HG03439 (cell line): Measurements from ENCODE around the gene TACC3.

Experiments
- ATAC-seq: cut with Tn5 transposase; IDR thresholded peaks from one replicate; pipeline ENCODE4 v1.9.1; 2021; ENCODE audit warnings: mild to moderate bottlenecking, moderate library complexity; ENCODE audit not compliant: unreplicated experiment

Gene TACC3

DNA sequence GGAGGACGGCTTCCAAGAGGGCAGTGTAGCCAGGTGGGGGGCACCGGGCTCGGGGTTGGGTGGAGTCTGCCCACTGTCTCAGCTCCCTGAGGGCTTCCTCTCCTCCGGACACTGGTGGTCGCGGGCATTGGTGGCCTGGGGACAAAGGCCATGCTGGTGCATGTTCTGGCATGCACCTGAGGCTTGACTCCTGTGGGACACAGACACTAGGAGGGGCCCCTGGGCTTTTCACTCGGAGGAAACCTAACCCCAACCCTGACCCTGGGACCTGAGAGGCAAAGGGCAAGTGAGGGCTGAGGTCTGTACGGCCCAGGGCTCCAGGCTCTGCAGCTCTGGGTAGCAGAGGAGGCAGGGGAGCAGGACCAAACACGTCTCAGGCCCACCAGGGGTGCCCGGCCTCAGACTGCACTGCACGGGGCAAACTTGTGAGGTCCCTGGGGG, 49.5 kb downstream of the TACC3 start:
- ATAC-seq = no peak

DNA sequence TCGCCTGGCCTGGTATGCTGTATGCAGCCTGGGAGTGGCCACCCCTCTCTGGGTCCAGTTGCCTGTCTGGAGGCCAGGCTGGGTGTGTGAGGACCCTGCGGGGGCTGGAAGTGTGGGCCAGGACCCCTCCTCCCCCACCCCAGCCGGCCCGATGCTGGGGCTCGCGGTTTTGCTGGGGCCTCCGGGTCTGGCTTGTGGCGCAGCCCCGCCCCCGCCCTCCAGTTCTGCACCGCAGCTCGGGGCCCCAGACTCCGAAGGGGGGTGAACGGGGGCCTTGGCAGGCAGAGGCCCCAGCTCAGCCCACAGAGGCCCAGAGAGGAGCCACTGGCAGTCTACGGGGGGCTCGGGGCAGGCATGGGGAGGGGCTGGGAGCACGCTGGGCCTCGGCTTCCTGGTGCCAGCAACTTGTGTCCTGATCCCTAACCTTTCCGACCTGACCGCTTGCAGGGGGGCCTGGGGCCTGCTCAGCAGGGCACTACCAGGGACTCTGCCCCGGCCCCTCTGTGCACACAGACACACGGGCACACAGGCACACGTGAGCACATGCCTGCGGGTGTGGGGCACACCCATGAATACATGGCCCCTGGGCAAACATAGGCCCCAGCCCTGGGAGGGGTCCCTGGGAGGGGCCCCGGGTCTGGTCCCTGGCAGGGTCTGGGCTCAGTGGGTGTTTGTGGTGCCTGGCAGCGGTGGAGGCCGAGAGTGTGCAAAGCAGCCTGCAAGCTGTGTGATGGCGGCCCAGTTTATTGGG, 50.4 kb downstream of the TACC3 start:
- no peak for ATAC-seq

GRCh38 chr4:1772853-1773538, 51.7 kb downstream of the TACC3 start:
- no peak for ATAC-seq

DNA sequence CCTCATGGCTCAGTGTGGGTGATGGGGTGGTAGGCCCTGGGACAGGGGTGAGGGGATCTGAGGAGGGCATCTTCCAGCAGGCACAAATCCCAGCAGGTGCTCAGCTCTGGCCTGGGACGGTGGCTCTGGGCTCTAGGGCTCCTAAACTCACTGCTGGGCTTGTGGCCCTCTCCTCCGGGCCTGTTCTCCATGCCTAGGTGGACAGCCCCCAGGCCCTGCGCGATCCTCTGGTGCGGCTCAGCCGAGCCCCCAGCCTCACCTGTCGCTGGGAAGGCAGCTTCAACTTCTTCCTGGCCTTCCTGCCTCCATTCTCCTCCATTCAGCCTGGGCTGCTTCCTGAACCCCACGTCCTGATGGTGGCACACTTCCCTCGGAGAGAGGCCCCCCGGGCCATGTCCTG, 52.4 kb downstream of the TACC3 start:
- ATAC-seq = no peak

DNA sequence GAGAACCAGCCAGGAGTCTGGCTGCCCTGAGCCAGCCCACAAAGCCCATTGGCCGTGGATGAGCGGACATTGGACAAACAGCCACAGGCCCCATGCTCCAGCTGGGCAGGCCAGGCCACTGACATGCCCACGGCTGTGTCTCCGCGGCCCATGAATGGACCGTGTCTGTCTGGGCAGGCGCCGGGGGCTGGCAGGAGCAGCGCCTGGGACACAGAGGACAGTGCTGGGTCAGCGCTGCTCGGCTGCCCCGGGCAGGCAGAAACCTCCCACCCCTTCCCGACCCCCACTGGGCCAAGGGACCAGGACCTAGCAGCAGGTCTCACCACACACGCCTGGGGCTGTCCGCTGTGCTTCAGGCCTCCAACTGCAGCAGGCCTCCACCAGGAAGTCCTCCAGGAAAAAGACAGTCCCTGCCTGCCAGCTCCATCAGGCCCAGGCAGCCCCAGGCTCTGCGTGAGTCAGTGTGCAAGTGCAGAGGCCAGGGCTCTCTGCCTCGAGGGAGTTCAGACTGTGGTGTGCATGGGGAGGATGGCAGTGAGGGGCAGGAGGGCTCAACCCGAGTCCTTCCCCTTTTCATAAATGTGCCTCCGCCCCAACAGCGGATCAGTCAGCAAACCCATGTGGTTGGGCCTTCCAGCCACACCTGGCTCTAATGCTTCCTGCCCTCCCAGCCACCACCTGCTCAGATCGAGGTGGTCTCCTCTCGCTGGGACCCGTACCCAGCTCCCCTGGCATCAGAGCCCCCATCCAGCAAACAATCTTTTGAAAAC, 54.6 kb downstream of the TACC3 start:
- ATAC-seq = no peak

DNA sequence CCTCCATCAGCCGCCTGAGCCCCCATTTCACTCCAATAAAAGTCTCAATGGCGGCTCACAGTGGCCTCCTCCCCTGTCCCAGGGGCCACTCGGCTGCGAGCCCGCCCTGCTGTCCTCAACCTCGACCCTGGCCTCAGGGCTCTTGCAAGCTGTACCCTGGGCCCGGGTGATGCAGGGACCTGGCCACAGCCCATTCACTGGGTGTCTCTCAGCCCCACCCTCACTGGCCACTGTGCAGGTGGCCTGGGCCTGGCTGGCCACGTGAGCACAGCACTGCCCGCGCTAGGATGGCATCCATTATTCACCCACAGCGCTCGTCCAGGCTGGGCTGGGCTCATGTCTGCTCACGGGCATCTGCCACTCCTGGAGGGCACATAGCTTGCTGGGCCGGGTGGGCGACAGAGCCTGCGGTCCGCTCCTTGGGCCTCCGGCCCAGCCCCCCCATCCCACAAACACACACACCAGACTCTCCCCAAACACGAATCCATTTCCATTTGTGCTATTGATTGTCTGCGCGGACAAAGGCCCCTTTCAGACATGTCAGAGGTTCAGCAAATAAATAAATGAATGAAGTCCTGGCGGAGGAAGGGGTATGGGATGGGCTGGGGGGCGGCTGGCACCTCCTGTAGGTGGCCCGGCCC, 55.3 kb downstream of the TACC3 start:
- ATAC-seq = no peak

GRCh38 chr4:1777822-1778641, 56.7 kb downstream of the TACC3 start:
- ATAC-seq = no peak

- ATAC-seq = no peak
Measured at GRCh38 chr4:1778642-1779392, 57.5 kb downstream of the TACC3 start.

- no peak for ATAC-seq
Measured at GRCh38 chr4:1779588-1780382, 58.5 kb downstream of the TACC3 start.

DNA sequence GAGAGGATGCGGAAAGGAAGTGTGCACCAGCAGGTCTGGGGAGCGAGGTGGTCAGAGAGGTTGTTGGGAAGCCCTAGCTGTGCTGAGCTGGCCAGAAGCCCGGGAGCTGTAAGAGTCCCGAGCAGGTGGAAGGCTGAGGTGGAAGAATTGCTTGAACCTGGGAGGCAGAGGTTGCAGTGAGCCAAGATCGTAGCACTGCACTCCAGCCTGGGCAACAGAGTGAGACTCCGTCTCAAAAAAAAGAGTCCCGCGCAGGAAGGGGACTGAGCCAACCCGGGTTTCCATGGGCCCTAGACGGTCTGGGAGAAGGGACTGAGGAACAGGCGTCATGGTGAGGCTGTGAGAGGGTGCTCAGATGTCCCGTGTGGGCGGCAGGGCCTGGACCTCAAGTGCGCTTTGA, 59.1 kb downstream of the TACC3 start:
- no peak for ATAC-seq

DNA sequence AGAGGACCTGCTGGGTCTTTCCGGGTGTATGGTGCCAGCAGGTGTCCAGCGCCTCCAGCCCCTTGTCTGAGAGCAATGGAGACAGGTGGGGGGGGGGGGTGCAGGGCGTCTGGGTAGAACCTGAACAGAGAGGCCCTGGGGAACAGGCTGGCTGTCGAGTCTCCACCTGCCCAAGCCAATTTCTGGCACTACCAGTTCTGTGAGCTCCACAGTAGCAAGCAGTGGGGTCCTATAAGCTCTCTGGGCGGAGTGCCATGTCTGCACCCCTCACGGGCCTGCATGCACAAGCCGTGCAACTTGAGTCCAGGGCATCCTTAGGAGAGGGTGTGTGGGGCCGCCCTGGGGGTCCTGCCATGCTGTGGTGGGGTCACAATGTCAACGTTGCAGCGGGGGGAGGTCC, 61.7 kb downstream of the TACC3 start:
- ATAC-seq = no peak

- ATAC-seq = no peak
Measured at GRCh38 chr4:1783970-1784369, 62.6 kb downstream of the TACC3 start.

- ATAC-seq = no peak
Measured at GRCh38 chr4:1784395-1784788, 63.1 kb downstream of the TACC3 start.

DNA sequence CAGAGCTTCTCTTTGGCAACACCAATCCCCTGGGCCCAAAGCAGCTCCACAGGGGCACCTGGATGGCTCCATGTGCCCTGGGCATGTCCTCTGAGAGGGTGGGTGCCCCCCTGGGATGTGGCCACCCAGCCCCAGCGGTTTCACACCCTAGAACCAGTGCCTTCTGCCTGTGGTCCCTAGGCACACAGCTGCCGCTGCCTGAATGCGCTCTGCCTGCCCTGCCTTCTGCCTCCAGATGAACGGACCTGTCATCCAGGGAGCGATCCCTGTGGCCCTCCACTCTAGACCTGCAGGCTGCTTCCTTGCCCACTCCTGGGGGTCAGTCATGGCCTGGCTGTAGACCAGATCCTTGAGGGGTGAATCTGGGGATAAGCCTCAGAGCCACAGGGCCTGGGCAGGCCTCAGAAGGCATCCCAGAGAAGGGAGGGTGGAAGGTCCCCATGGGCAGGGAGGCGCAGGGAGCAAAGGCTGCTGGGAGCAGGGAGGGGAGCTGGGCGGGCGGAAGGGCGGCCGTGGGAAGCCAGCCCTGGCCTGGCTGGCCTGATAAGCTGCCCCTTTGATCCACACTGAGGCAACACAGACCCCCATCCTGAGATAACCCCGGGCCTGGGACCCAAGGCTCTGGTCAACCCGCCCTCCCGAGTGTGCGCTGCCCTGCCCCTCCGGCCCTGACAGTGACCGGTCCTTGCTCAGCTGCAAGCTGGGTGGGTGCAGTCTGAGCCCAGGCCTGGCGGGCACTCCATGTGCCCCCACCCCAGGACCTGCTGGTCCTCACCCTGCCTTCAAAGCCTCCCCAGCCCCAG, 63.7 kb downstream of the TACC3 start:
- no peak for ATAC-seq

GRCh38 chr4:1785592-1785991, 64.3 kb downstream of the TACC3 start:
- no peak for ATAC-seq

- ATAC-seq = no peak
Measured at GRCh38 chr4:1786544-1787362, 65.4 kb downstream of the TACC3 start.

DNA sequence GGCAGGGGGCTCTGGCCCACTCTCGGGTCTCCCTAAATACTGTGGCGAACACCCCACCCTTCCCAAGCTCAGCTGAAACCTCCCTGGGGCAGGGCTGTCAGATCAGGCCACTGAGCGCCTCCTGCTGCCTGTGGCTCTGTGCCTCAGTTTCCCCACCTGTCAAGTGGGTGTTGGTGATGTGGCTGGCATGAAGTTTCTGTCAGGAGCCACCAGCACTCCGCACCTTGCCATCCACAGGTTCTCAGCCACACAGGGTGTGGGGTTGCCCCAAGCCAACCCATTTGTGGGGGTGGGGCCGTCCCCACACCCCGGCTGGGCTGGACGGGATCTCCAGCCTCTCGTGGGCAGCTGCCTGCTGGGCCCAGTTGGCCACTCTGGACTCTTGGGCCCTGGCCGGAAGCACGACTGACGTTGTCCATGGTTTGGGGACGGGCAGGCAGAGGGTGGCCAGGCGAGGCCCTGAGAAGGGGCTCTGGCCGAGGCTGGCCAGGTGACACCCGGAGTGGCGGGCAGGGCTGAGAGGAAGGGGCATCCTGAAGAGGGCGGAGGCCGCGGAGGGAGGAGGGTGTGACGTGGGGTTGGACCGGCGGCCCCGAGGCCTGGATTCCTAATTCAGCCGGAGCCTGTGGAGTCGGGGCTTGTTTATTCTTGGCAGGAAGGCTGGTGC, 66.2 kb downstream of the TACC3 start:
- ATAC-seq = no peak
